ENCODE measurements around the gene LY86.
"Not testable (repeated sequence)": the region's sequence is repeated elsewhere in the genome, so short reads cannot be mapped to it uniquely, and the experiment has no call there.

The LY86 gene

DNA sequence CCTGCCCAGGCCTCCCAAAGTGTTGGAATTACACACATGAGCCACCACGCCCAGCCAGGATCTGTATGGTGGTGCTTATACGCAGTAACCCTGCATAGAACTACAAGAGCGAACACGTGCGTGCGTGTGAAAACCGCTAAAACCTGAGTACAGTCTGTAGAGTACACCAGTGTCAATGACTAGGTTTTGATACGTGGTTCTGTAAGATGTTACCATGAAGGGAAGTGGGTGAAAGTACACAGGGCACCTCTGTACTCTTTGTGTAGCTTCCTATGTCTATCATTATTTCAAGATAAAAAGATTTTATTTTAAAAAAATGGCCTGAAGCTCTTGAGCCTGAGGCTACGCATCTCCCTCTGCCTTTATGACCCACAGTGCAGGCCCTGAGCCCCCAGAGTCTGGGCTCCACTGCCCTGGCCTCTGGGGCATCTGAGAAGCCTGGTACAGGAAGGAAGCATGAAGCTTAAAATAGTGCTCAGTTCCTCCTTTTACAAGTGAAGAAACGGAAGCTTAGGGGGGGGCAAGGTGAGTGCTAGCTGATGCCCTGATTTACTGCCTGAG, 21.6 kb downstream of the LY86 start:
- Mint-ChIP-seq H3K4me1 (peaks cover 14% of the 10 kb centered on the region), H3K27me3 (ENCODE audit: low read depth, poor library complexity) (peaks cover 3% of the 10 kb centered on the region), H3K36me3 (ENCODE audit: low read depth) (no peaks in the 10 kb centered on the region), H3K9me3 (peaks cover 13% of the 10 kb centered on the region), H3K27ac (no peak overlapping the region), H3K4me3 (no peak overlapping the region)
- no peak for DNase-seq
- TF ChIP-seq, protein P1, sequence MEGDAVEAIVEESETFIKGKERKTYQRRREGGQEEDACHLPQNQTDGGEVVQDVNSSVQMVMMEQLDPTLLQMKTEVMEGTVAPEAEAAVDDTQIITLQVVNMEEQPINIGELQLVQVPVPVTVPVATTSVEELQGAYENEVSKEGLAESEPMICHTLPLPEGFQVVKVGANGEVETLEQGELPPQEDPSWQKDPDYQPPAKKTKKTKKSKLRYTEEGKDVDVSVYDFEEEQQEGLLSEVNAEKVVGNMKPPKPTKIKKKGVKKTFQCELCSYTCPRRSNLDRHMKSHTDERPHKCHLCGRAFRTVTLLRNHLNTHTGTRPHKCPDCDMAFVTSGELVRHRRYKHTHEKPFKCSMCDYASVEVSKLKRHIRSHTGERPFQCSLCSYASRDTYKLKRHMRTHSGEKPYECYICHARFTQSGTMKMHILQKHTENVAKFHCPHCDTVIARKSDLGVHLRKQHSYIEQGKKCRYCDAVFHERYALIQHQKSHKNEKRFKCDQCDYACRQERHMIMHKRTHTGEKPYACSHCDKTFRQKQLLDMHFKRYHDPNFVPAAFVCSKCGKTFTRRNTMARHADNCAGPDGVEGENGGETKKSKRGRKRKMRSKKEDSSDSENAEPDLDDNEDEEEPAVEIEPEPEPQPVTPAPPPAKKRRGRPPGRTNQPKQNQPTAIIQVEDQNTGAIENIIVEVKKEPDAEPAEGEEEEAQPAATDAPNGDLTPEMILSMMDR (IDR thresholded peaks at IDR 0.05), result no peak

DNA sequence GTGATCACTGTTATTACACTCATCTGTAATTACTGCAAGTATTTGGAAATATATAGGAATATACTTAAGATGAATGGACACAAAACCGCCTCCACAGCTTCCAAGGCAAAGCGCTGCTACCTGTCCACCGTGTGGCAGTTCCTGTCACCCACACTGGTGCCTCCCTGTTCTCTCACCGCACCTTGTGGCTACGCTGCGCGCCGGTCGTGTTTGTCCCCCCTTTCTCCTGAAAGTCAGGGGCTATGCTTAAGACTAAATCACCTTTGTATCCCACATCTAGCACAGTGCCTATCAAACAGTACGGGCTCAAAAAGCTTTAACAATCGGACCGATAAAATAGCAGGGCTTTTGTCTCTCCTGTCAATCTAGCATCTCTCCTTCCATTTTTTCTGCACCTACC, 23.0 kb downstream of the LY86 start:
- peaks cover 3% of the 10 kb centered on the region for H3K27me3 Mint-ChIP-seq (ENCODE audit: low read depth, poor library complexity)
- TF ChIP-seq, protein P1 (IDR thresholded peaks at IDR 0.05), result no peak

DNA sequence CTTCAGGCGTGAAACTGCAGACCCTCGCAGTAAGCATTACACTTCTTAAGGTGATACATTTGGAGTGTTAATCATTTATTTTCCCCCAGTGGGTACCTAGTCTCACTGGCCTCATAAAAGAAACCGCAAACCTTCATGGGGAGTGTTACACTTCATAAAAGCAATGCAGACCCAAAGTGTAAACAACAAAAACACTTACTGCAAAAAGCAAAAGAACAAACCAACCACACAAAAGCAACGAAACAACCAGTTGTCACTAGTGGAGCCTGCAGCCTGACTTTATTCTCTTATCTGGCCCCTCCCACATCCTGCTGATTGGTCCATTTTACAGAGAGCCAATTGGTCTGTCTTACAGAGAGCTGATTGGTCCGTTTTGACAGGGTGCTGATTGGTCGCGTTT, 23.8 kb downstream of the LY86 start:
- DNase-seq, result no peak
- TF ChIP-seq, protein P1 (IDR thresholded peaks at IDR 0.05), result no peak
- H3K27ac Mint-ChIP-seq, result no peak overlapping the region
- peaks cover 4% of the 10 kb centered on the region for H3K9me3 Mint-ChIP-seq
- no peak overlapping the region for H3K4me3 Mint-ChIP-seq
- no peaks in the 10 kb centered on the region for H3K36me3 Mint-ChIP-seq (ENCODE audit: low read depth)
- peaks cover 14% of the 10 kb centered on the region for H3K4me1 Mint-ChIP-seq
- H3K27me3 Mint-ChIP-seq (ENCODE audit: low read depth, poor library complexity), result no peaks in the 10 kb centered on the region

More for the DNA sequence above, 23.0 kb downstream of the LY86 start:
- H3K4me1 Mint-ChIP-seq, result peaks cover 14% of the 10 kb centered on the region
- no peak overlapping the region for H3K4me3 Mint-ChIP-seq
- H3K9me3 Mint-ChIP-seq, result peaks cover 4% of the 10 kb centered on the region
- no peak overlapping the region for H3K27ac Mint-ChIP-seq
- DNase-seq, result no peak
- no peaks in the 10 kb centered on the region for H3K36me3 Mint-ChIP-seq (ENCODE audit: low read depth)

- peaks cover 14% of the 10 kb centered on the region for H3K4me1 Mint-ChIP-seq
- not testable (repeated sequence) for H3K27me3 Mint-ChIP-seq (ENCODE audit: low read depth, poor library complexity); DNase-seq; H3K27ac Mint-ChIP-seq; H3K36me3 Mint-ChIP-seq (ENCODE audit: low read depth); H3K4me3 Mint-ChIP-seq; H3K9me3 Mint-ChIP-seq
These were observed 24.7 kb downstream of the LY86 start for GRCh38 chr6:6613103-6613718.

DNA sequence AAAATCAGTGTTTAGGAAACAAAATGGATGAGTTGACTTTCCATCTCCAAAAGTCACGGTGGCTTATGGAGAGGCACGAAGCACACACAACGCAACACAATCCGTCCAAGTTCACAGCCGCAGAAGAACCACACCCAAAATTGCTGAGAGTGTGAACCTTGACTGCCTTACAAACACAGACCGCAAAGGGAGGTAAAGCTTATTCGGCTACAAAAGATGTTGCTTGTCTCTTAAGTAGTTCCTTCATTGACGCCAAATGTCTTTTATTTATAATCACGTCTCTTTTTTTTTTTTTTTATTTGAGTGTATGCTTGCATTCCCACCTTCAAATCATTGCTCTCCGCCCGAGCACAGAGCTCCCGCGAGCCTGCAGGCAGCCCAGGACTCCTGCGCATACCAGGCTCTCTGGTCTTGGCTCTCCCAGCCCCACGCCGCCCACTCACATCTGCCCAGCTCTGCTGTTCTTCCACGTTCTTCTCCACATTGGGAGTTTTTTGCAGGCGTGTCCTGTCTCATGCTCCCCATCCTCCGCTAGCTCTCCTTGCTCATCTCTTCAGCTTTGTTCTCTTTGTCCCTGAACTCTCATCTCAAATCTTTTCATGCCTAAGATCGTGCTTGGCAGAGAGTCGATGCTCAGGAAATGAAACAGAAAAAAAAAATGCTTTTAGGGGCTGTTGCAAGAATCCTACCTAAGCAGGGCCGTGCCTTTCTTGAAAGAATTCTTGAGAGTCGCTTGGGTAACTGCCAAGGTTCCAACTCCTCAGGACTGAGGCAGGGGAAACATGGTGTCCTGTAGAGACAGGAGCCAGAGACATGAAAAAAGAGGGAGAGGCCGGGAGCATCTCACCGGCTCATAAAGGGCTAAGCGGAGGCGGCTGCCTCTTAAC, 25.8 kb downstream of the LY86 start:
- no peak overlapping the region for H3K4me3 Mint-ChIP-seq
- no peak for DNase-seq
- peaks cover 14% of the 10 kb centered on the region for H3K4me1 Mint-ChIP-seq
- no peaks in the 10 kb centered on the region for H3K9me3 Mint-ChIP-seq
- TF ChIP-seq, protein P1 (IDR thresholded peaks at IDR 0.05), result no peak
- peaks cover 6% of the 10 kb centered on the region for H3K27me3 Mint-ChIP-seq (ENCODE audit: low read depth, poor library complexity)
- H3K27ac Mint-ChIP-seq, result no peak overlapping the region
- no peaks in the 10 kb centered on the region for H3K36me3 Mint-ChIP-seq (ENCODE audit: low read depth)

DNA sequence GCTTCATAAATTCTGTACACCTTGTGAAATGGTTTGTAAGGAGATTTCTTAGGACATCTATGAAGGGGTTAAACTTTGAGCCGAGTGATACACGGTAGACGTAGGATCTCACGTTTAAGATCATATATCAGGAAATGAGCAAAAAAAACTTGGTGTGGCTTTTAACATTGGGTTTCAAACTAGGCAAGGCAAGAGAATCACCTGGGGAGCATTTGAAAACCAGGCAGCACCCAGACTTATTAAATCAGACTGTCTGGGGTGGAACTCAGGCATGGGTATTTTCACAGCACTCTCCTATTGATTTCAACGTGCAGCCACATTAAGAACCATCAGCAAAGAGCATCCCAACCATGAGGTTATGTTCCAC, 26.4 kb downstream of the LY86 start:
- Mint-ChIP-seq H3K9me3 (no peaks in the 10 kb centered on the region), H3K4me1 (peaks cover 14% of the 10 kb centered on the region), H3K27ac (no peak overlapping the region), H3K27me3 (ENCODE audit: low read depth, poor library complexity) (peaks cover 9% of the 10 kb centered on the region), H3K36me3 (ENCODE audit: low read depth) (no peaks in the 10 kb centered on the region), H3K4me3 (no peak overlapping the region)
- TF ChIP-seq, protein P1 (IDR thresholded peaks at IDR 0.05), result no peak
- no peak for DNase-seq
